K562 (cell line): Measurements from ENCODE around the gene DDX39A. TPM values are rescaled to one million over a fixed set of nuclear protein-coding genes. Genes with fewer than 3 reads are reported as not detected.

Source experiments
- ARID1B ChIP-seq: fragments of 450-650 bp; IDR thresholded peaks from 2 replicates; pipeline ENCODE4 v1.6.1; 2016; ENCODE audit warnings: antibody characterized with exemption, mild to moderate bottlenecking, inconsistent platforms
- BRD9 ChIP-seq: fragments of 450-650 bp; IDR thresholded peaks from 2 replicates; pipeline ENCODE4 v1.6.1; 2018; ENCODE audit warnings: low read depth; ENCODE audit not compliant: partially characterized antibody
- CBFB ChIP-seq: sonication (generic); formaldehyde crosslinking; IDR thresholded peaks from 2 replicates; pipeline ENCODE4 v1.4.0; 2020; ENCODE audit warnings: mild to moderate bottlenecking, missing genetic modification reagents
- DMBX1 ChIP-seq: fragments of 250-450 bp; sonication (Bioruptor Pico); IDR thresholded peaks from 2 replicates; pipeline ENCODE4 v1.8.0; 2022; ENCODE audit warnings: inconsistent platforms, mild to moderate bottlenecking, moderate library complexity, borderline replicate concordance
- ELF2 ChIP-seq: fragments of 250-450 bp; sonication (Bioruptor Pico); IDR thresholded peaks from 2 replicates; pipeline ENCODE4 v1.5.0; 2021; ENCODE audit warnings: mild to moderate bottlenecking
- ETV5 ChIP-seq: sonication (generic); formaldehyde crosslinking; IDR thresholded peaks from 2 replicates; pipeline ENCODE4 v1.4.0; 2020; ENCODE audit warnings: low read depth, mild to moderate bottlenecking, missing genetic modification reagents
- GATA2 ChIP-seq: sonication (generic); formaldehyde crosslinking; IDR thresholded peaks from 2 replicates; pipeline ENCODE4 v1.4.0; 2020; ENCODE audit warnings: mild to moderate bottlenecking, missing genetic modification reagents
- KAT2B ChIP-seq: IDR thresholded peaks from one replicate; pipeline ENCODE4 v1.6.1; 2012; ENCODE audit warnings: low read depth, mild to moderate bottlenecking, control low read depth, inconsistent platforms, low read length, moderate library complexity
- LCOR ChIP-seq: sonication (generic); formaldehyde crosslinking; IDR thresholded peaks from 2 replicates; pipeline ENCODE4 v1.8.0; 2022; ENCODE audit warnings: mild to moderate bottlenecking, missing genetic modification reagents
- NCOA1 ChIP-seq: fragments of 450-650 bp; IDR thresholded peaks from 2 replicates; pipeline ENCODE4 v1.6.1; 2016; ENCODE audit warnings: low read depth
- NFE2L1 ChIP-seq: fragments of 450-650 bp; IDR thresholded peaks from 2 replicates; pipeline ENCODE4 v1.6.1; 2016; ENCODE audit warnings: missing genetic modification characterization, low read depth, mild to moderate bottlenecking, missing compliant biosample characterization, moderate library complexity, borderline replicate concordance
- NKRF ChIP-seq: fragments of 450-650 bp; IDR thresholded peaks from 2 replicates; pipeline ENCODE4 v1.6.1; 2016; ENCODE audit warnings: borderline replicate concordance
- POLR2AphosphoS2 ChIP-seq: IDR thresholded peaks from 2 replicates; pipeline ENCODE4 v1.6.1; 2012; ENCODE audit warnings: low read length, improper control_type of control experiment
- RBFOX2 ChIP-seq: fragments of 200-400 bp; formaldehyde crosslinking; IDR thresholded peaks from 2 replicates; pipeline ENCODE4 v1.6.1; 2017; ENCODE audit warnings: low read depth, mild to moderate bottlenecking, low read length, moderate library complexity
- RFX5 ChIP-seq: IDR thresholded peaks from 2 replicates; pipeline ENCODE4 v1.6.1; 2011; ENCODE audit warnings: low read depth, mild to moderate bottlenecking, improper control_type of control experiment, low read length
- TCF3 ChIP-seq: sonication (generic); formaldehyde crosslinking; IDR thresholded peaks from 2 replicates; pipeline ENCODE4 v1.4.0; 2020; ENCODE audit warnings: mild to moderate bottlenecking, missing genetic modification reagents
- UBTF ChIP-seq, 2 experiments: IDR thresholded peaks; 2 replicates each; pipeline ENCODE4 v1.6.1; 2012; ENCODE audit warnings: improper control_type of control experiment in 2 of 2, low read depth in 2 of 2, low read length in 2 of 2, borderline replicate concordance in 1 of 2
- ZNF175 ChIP-seq: fragments of 200-800 bp; sonication (Bioruptor generic); IDR thresholded peaks from 2 replicates; pipeline ENCODE4 v1.6.1; 2016; ENCODE audit warnings: low read depth, mild to moderate bottlenecking, missing genetic modification characterization, missing compliant biosample characterization
- polyA plus RNA-seq, 8 experiments: library from polyadenylated mRNA; depleted of rRNA in 4 of 8; stranded (reverse) in 5 of 8; unstranded in 3 of 8; fragments of >200 nt; fragmentation: Nextera tagmentation in 2 of 8; fragmentation: Illumina TruSeq in 1 of 8; extraction: Ambion mirVana in 2 of 8; extraction: Trizol in 1 of 8; gene quantifications; 2 replicates each; pipeline versions ENCODE4 v1.2.1 to v1.2.3, GENCODE V29; 2011 to 2014; ENCODE audit warnings: inconsistent platforms in 1 of 8, missing spikeins in 1 of 8
- total RNA-seq, 7 experiments: library from RNA; depleted of rRNA in 6 of 7; stranded (reverse); fragments of >200 nt in 6 of 7; fragmentation: Illumina TruSeq in 2 of 7; extraction: Trizol in 2 of 7; gene quantifications; 2 replicates each; pipeline versions ENCODE4 v1.2.1 to v1.2.3, GENCODE V29; 2011 to 2021; ENCODE audit warnings: low replicate concordance in 1 of 7
- TF ChIP-seq, protein P1 (sequence below): fragments of 450-650 bp; IDR thresholded peaks from 2 replicates; pipeline ENCODE4 v1.7.0; 2016; ENCODE audit warnings: borderline replicate concordance
- TF ChIP-seq, protein P2 (sequence below): sonication (generic); IDR thresholded peaks from 2 replicates; pipeline ENCODE4 v1.6.1; 2016

Gene DDX39A
- total and polyA plus RNA-seq, 9 of the 15 experiments (the other 6 are each of a cell fraction or from before 2014, with no cell fraction given): 90.3 to 250 (median 188) TPM

DNA sequence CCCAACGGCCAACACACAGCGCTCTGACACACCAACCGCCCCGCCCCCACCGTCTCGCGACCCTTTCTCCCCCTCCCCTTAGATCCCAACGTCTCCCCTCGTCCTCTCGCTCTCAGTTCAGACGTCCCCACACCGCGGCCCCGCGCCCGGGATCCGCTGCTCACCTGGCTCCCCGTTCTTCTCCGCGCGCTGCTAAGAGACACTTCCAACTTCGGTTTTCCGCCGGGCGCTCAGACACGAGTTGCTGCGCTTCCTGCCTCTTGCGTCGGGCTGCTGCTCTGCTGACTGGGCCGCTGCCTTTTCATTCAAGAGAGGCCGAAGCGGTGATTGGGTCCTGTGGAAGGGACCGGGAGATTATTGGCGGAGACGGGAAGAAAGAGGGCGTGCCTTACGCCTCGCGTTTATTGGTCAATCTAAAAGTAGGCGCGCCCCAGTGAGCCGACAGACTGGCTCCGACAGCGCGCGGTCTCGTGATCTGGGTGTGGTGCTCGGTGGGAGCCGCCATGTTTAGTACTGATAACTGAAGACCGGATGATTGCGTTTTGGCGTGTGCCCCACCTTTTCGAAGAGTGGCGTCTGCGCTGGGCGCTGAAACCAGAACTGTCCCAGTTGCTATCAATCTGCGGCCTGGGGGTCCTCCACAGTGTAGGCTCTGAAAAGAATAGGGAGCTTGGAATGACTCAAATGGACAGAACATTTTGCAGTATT lies at the start of gene DDX39A (continued):
- TF ChIP-seq, protein P1, sequence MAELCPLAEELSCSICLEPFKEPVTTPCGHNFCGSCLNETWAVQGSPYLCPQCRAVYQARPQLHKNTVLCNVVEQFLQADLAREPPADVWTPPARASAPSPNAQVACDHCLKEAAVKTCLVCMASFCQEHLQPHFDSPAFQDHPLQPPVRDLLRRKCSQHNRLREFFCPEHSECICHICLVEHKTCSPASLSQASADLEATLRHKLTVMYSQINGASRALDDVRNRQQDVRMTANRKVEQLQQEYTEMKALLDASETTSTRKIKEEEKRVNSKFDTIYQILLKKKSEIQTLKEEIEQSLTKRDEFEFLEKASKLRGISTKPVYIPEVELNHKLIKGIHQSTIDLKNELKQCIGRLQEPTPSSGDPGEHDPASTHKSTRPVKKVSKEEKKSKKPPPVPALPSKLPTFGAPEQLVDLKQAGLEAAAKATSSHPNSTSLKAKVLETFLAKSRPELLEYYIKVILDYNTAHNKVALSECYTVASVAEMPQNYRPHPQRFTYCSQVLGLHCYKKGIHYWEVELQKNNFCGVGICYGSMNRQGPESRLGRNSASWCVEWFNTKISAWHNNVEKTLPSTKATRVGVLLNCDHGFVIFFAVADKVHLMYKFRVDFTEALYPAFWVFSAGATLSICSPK: no peak
- TF ChIP-seq, protein P2, sequence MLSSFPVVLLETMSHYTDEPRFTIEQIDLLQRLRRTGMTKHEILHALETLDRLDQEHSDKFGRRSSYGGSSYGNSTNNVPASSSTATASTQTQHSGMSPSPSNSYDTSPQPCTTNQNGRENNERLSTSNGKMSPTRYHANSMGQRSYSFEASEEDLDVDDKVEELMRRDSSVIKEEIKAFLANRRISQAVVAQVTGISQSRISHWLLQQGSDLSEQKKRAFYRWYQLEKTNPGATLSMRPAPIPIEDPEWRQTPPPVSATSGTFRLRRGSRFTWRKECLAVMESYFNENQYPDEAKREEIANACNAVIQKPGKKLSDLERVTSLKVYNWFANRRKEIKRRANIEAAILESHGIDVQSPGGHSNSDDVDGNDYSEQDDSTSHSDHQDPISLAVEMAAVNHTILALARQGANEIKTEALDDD: no peak
- TF ChIP-seq BRD9: no peak
- TF ChIP-seq TCF3 (CRISPR knock-in tag): peak; percentile 48
- no peak; the same call in 1 of the 2 replicates for TF ChIP-seq ZNF175
- TF ChIP-seq POLR2AphosphoS2: no peak; the same call in 1 of the 2 replicates
- no peak for TF ChIP-seq NCOA1
- peak; percentile 87 for TF ChIP-seq ELF2
- 0 out of 4 replicates have a peak, but pooled peaks of 1 of the 2 experiments have one; percentile 32 for TF ChIP-seq UBTF (IDR thresholded peaks at IDR 0.05; ENCODE audit: borderline replicate concordance in 1 of 2, low read depth in 2 of 2, low read length in 2 of 2)
- peak; percentile 82; the same call in 1 of the 2 replicates for TF ChIP-seq LCOR (CRISPR knock-in tag)
- no peak for TF ChIP-seq KAT2B
- TF ChIP-seq NKRF: peak; percentile 99
- no peak for TF ChIP-seq RFX5
- peak; percentile 65; the same call in 1 of the 2 replicates for TF ChIP-seq DMBX1 (CRISPR knock-in tag)
- no peak; the same call in 1 of the 2 replicates for TF ChIP-seq GATA2 (CRISPR knock-in tag)
- no peak for TF ChIP-seq NFE2L1 (tag)
- TF ChIP-seq ETV5 (CRISPR knock-in tag): no peak; the same call in 1 of the 2 replicates
- no peak for TF ChIP-seq CBFB (CRISPR knock-in tag)
- peak; percentile 67 for TF ChIP-seq ARID1B
- peak; percentile 98 for TF ChIP-seq RBFOX2
